T-helper 22 cell (primary cell): ENCODE results near the gene ANLN.
"Not testable (repeated sequence)": the region's sequence is repeated elsewhere in the genome, so short reads cannot be mapped to it uniquely, and the experiment has no call there.

Experiments
- DNase-seq: peaks from one replicate; pipeline ENCODE4 v3.0.0-alpha.2; 2020; ENCODE audit warnings: low read depth

ANLN gene

DNA sequence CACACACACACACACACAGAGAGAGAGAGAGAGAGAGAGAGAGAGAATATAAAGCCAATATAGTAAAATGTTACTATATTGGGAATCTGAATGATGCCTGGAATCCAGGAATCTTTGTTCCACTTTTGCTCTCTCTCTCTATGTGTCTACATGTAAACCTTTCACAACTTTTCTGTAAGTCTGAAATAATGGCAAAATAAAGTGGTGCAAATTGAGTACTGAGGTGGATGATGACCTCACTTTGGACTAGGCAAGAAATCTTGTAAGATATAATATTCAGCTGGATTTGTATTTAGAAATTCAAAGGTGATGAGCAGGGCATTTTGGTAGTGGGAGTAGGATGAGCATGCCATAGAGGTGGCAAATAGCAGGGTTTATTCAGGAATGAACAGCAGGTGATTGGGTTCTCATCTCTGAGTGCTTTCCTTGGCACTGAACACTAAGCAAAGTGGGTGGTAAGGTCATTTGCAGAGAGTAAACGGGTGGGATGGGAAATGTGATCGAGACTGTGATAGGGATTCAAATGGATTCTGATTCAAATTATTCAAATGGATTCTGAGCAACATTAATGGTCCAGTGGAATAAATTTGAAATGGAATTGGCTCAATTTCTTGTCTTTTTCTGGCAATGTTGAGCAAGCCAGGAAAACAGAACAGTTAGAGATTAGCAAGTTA is 9.7 kb upstream of the ANLN start:
- DNase-seq: no peak

DNA sequence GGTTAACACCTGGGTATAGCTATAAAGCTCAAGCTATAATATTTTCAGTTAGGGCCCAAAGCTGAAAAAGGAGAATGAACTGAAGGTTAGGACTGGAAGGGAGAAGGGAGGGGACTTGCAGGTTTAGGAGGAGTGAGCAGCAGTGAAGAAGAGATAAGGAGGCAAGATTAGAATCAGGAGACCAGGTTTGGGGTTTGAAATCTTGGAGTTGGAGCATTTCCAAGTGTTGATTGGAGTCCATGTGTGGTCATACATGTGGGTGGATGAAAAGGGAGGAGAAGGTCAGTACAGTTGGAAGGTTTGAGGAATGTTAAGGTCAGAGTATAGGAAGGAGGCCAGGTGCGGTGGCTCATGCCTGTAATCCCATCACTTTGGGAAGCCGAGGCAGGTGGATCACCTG is 8.6 kb upstream of the ANLN start:
- DNase-seq: no peak

DNA sequence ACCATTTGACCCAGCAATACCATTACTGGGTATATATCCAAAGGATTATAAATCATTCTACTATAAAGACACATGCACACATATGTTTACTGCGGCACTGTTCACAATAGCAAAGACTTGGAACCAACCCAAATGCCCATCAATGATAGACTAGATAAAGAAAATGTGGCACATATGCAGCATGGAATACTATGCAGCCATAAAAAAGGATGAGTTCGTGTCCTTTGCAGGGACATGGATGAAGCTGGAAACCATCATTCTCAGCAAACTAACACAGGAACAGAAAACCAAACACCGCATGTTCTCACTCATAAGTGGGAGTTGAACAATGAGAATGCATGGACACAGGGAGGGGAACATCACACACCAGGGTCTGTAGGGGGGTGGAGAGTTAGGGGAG is 6.4 kb upstream of the ANLN start:
- not testable (repeated sequence) for DNase-seq

DNA sequence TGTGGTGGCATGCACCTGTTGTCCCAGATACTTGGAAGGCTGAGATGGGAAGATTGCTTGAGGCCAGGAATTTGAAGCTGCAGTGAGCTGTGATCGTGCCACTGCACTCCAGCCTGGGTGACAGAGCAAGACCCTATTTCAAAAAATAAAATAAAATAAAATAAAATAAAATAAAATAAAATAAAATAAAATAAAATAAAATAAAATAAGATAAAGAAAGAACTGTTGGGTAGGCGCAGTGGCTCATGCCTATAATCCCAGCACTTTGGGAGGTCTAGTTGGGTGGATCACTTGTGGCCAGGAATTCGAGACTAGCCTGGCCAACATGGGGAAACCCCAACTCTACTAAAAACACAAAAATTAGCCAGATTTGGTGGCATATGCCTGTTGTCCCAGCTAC is 4.0 kb upstream of the ANLN start:
- not testable (repeated sequence) for DNase-seq

DNA sequence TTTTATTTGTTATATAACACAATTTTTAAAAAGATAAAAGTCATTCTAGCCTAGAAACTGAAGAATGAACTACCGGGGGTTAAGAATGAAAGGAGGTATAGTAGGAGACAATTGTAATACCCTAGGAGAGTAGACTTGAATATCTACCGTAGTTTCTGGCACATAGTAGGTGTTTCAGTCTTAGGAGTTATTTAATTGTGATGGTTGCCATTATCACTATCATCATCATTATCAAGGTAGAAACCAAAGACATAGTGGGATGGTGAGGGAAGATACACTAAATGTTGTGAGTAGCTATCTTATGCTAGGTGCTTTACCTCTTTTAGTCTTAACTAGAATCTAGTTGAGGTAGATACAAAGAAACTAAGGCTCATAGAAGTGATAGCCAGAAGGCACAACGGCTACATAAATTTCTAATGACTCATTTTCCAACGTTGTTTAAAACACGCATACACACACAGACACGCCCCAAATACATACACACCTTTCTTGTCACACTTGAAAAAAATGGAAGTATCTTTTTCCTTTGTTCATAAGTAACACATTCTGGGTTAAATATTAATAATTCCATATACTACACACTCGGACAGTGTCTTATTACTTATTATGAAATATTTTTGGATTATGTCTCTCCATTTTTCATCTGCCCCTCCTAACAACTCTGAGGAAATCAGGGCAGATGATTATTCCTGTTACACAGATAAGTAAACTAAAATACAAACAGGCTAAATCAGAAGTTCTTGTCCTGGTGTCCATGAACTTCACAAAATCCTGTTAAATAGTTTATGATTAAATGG is 2.0 kb upstream of the ANLN start:
- DNase-seq: no peak

DNA sequence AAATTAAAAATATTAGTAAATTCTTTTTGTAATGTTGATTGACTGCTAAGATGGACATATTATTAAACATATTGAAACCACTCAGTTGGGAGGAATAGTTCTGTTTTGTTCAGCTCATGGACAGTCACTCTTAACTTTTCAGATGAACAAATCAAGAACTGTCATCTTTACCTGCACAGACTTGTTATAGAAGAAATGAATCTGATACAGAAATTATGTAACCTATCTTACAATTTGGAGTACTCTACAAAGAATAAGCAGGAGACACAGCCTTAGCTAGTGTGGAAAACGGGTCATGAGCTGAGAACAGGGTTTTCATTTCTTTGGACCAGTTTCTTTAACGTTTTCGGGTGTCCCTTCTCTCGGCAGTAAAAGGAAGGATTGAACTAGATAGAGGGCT is 1.2 kb upstream of the ANLN start:
- no peak for DNase-seq

DNA sequence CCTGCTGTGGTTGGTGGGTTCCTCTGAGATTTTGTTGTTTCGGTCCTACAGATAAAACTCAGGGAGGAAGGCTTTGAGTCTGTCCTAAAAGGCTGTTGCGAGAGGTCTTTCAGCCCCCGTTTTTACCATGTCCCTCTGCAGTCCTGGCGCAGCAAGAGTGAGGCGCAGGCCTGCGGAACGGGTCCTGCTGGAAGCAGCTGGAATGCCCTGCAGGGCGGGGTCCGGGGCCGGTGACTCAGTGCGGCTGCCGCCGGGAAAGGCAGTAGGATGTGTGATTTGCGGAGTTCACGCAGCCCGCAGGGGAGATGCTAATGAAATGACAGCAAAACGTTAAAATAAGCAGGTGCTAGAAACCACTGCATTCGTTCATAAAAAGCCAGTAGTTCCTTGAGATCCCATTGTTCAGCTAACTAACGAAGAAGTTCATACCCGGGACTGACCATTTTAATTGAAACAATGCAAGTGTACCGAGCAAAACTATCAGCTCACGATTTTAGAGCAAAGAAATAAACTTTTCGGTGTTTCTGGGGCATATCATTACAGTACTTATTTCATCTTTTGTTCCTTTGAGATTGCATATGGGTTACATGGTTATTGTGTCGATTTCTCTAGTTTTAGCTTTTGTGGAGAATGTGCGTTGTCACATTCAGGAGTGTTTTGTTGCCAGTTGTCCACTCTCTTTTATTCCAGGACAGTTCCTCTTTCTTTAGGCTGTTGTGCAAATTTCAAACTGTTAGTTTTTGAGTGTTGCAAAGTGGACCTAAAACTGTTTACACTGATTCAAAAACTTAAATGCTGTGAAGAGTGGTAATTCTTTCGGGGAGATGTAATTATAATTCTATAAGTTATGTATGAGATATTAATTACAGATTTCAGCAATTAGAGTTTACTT is 783 bp downstream of the ANLN start:
- peak; percentile 25 for DNase-seq

DNA sequence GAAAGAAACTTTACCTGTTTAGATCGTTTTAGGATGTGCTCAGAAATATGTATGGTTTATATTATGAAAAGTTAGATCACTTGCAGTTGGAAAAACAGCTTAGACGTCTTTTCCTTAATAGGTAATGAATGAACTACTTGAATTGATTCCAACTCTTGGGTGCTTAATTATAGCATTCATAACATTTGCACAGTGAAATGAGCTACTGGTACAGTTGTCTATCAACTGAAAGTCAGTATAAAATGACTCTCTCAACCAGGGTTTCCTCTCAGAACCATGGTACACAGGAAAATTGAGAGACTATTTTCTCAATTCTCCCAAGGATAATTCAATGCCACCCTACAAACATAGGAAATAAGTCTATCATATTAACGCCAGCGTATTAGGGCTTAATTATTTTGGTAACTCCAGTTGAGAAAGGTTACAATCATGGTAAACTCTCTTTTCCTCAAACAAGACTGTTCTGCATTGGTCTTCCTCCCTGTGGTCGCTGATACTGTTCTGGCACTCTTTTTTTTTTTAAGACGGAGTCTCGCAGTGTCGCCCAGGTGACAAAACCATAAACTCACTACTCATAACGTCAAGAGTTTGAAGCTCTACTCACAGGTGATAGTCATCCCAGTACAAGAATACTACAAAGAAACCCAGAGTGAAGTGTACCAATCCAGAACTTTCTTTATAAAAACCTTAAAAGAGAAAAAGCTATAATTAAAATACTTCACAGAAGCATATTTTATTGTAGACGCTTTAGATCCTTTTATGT is 2.0 kb downstream of the ANLN start:
- DNase-seq: no peak

DNA sequence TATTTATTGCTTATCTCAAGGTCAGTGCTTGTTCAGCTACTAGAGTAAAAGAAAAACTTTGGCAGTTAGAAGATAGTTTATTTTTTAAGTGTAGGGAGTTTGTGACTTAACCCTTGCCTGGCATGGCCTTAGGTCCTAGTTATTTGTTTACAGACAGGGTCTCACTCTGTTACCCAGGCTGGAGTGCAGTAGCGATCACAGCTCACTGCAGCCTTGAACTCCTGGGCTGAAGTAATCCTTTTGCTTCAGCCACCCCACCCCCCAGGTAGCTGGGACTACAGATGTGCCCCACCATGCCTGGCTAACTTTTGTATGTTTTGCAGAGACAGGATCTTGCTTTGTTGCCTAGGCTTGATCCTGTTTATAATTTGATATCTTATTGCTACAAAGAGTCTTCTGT is 4.2 kb downstream of the ANLN start:
- DNase-seq: no peak

DNA sequence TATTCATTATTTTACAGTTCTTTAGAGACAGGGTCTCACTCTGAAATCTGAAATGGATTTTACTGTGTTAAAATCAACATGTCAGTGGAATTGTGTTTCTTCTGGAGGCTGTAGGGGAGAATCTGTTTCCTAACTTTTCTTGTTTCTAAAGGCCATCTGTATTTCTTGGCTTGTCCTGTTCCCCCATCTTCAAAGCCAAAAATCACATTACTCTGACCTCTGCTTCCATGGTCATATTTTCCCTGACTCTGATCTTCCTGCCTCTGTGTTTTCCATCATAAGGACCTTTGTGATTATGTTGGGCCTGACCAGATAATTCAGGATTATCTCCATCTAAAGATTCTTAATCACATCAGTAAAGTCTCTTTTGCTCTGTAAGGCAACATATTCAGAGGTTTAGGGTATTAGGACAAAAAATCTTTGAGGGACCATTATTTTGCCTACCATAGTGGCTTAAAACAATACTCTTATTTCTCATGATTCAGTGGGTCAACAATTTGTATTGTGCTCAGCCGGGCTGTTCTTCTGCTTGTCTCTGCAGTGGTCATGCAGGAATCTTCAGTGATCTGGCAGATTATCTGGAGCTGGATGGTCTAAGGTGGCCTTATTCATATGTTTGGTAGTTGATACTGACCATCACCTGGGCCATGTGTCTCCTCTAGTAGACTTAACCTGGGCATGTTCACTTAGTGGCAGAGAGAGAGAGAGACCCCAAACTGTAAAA is 5.7 kb downstream of the ANLN start:
- no peak for DNase-seq

DNA sequence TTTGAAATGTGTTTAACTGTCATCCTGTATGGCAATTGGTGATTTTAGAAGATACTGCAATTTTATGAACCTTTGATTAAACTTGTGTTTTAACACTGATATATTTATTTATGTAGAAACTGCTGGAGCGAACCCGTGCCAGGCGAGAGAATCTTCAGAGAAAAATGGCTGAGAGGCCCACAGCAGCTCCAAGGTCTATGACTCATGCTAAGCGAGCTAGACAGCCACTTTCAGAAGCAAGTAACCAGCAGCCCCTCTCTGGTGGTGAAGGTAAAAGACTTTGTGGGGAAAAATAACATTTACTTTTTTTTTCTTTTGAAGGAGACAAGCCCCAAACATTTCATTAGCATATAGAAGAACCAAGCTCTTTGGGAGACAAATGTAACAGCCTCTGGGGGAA is 6.5 kb downstream of the ANLN start:
- no peak for DNase-seq

DNA sequence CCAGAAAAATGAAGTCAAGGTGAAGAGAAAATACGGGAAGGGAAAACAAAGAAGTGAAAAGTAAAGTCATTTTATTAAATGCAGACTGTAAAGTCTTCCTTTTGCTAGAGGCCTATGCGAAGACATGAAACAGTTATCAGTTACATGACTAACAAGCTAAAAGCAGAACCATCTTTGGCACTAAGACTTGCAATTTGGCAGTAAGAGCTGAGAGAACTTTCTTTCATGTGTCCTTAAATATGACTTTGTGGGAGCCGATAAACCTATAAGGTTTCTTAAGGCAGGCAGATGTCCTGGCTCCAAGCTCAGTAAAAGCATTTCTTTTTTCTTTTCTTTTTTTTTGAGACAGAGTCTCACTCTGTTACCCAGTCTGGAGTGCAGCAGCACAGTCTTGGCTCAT is 10.4 kb downstream of the ANLN start:
- DNase-seq: no peak

DNA sequence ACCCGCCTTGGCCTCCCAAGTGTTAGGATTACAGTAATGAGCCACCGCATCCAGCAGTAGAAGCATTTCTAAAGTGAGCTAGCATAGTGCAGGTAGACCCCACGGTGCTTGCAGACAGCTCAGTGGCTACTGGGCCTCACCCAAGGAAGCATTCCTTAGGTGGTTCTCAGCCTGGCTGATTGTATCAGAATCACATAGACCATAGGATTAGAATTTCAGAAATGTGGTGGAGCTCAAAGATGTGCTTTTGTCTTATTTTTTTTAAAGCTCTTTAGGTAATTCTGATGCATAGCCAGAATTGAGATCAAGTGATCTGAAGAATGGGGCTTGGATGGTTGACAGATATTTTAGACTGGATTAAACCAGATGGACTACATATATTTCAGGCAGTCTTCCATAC is 10.9 kb downstream of the ANLN start:
- DNase-seq: no peak

DNA sequence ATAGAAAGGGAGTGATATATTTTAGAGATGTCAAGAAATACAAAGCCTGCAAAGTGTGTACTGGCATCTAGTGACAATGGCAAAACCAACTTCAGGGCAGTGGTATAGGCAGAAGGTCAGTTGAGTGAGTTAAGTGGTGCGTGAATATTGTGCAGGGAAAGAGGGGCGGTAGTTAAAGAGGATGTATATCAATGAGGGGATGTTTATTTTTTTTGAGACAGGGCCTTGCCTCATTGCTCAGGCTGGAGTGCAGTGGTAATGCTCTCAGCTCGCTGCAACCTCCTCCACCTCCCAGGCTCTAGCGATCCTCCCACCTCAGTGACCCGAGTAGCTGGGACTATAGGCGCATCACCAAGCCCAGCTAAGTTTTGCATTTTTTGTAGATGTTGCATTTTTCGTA is 13.8 kb downstream of the ANLN start:
- no peak for DNase-seq

DNA sequence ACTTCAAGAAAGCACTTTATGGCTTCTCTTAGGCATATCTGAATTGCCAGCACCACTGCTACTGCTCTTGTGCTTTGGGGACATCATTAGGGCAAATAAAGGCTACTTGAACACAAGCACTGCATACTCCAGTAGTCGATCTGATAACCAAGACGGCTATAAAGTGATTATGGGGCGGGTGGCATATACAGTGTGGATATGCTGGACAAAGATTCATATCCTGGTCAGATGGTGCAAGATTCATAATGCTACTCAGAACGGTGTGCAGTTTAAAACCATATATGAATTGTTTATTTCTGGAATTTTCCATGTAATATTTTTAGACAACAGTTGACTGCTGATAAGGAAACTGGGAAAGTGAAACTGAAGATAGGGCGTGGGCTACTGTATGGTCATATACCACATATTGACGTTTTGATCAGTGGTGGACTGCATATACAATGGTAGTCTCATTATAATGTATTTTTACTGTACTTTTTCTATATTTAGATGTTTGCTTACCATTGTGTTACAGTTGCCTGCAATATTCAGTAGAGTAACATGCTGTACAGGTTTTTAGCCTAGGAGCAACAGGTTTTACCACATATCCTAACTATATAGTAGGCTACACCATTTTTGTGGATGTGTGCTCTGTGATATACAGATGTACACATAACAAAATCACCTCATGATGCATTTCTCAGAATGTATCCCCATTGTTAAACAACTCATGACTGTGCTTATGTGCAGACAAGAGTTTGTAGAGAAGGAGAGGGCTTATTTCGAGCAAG is 15.2 kb downstream of the ANLN start:
- no peak for DNase-seq

DNA sequence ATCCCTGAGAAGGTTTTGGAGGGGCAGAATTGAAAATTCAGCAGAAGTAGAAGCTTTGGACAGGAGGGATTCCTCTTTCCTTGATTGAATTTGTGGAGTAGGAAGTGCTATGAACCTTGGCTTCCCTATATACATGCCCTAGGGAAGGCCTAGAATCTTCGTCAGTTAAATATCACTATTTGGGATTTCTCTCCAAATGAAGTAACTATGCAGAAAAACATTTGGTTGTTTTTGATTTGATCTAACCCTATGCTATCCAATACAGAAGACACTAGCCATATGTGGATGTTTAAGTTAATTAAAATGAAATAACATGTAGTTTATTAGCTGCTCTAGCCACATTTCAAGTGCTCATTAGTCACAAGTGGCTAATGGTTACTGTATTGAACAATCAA is 15.7 kb downstream of the ANLN start:
- no peak for DNase-seq

DNA sequence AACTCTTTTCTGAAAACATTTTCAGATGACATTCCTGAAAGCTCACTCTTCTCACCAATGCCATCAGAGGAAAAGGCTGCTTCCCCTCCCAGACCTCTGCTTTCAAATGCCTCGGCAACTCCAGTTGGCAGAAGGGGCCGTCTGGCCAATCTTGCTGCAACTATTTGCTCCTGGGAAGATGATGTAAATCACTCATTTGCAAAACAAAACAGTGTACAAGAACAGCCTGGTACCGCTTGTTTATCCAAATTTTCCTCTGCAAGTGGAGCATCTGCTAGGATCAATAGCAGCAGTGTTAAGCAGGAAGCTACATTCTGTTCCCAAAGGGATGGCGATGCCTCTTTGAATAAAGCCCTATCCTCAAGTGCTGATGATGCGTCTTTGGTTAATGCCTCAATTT is 16.5 kb downstream of the ANLN start:
- DNase-seq: no peak

DNA sequence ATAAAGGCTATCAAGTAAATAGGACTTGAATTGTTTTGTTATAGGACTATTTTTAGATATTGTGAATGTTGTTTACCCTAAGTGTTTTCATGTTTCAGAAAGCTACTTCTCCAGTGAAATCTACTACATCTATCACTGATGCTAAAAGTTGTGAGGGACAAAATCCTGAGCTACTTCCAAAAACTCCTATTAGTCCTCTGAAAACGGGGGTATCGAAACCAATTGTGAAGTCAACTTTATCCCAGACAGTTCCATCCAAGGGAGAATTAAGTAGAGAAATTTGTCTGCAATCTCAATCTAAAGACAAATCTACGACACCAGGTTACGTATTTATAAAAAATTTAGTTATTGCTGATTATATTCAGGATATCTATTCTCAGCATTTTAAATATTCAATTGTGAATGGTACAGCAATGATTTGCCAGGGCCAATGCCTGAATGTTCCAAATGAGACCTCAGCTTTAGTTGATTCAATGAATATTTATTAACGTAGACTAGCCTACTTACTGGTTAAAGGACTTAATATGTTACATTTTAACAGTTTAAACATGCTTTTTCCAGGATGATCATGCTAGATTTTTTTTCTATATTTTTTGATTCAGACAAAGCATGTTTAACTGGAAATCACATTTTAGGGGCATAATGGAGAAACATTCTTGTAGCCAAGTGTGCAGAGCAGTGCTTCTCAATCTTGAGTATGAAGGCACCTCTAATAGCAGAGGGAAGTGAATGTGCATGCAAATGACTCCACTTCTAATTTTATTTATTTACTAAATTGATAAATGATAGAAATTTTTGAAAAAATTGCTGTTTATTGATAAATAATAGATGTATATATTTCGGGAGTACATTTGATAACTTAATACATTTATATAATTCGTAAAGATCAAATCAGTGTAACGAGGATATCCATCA is 18.2 kb downstream of the ANLN start:
- no peak for DNase-seq

DNA sequence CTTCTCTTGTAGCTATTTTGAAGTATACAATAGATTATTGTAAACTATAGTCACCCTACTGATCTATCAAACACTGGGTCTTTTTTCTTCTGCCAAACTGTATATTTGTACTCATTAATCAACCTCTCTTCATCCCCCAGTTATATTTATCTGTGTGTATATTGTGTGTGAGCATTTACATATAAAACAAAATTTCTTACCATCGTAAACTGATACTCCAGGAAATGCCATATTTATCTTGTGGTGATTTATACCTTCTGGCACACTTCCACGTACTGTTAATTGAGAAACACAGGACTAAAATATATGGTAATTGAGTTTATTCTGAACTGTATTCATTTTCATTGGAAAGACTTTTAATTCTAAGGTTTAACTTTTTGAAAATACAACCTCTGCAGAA is 18.9 kb downstream of the ANLN start:
- DNase-seq: no peak

DNA sequence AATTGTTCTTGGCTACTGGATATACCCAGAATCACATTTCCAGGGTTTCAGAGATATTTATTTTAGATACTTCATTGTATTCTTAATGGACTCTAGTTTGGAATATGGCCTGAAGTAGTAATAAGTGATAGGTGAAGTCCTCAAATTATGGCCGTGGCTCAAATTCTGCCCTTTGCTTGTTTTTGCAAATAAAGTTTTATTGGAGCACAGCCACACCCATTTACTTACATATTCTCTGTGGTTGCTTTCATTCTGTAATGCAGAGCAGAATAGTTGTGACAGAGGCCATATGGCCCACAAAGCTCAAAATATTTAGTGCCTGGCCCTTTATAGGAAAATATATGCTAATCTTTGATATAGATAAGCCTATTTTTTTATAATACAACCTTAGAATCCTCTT is 19.5 kb downstream of the ANLN start:
- DNase-seq: no peak
